Activated CD4-positive, alpha-beta T cell treated with anti-CD3 and anti-CD28 coated beads, Interleukin-2, amount 50 U/mL, for 24 hours (primary cell): ENCODE data around the gene GDI1.
A peak's percentile ranks its signal among the peaks of the same experiment; 100 is the strongest.

ENCODE experiments used
- DNase-seq, 2 donors: peaks; one replicate each; pipeline ENCODE4 v3.0.0-alpha.2; 2020; ENCODE audit warnings: low read depth in 1 of 2, low spot score in 1 of 2

The GDI1 gene

DNA sequence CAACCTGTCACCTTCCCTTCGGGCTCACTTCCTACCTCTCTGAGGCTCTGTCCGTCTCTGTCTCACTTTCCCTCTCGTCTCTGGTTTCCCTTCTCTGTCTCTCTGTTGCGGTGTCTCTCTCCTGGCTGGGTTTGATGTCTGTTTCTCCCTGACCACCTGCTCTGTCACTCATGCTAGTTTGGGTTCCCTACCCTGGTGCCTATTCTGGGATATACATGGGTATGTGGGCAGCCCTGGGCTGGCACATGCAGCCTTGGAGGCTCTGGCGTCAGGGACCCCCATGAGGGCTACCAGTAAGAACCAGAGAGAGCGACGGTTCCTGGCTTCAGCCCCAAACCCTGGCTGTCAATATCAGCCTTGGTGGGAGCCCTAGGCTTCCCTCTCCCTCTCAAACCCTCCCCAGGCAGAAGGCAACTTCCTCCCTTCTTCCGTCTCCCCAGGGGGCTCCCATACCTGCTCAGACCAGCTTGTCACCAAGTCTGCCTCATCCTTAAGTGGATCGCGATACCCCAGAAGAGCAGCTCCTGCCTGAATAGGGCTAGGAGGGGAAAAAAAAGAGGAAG is 28.2 kb upstream of the GDI1 start:
- no peak for DNase-seq

DNA sequence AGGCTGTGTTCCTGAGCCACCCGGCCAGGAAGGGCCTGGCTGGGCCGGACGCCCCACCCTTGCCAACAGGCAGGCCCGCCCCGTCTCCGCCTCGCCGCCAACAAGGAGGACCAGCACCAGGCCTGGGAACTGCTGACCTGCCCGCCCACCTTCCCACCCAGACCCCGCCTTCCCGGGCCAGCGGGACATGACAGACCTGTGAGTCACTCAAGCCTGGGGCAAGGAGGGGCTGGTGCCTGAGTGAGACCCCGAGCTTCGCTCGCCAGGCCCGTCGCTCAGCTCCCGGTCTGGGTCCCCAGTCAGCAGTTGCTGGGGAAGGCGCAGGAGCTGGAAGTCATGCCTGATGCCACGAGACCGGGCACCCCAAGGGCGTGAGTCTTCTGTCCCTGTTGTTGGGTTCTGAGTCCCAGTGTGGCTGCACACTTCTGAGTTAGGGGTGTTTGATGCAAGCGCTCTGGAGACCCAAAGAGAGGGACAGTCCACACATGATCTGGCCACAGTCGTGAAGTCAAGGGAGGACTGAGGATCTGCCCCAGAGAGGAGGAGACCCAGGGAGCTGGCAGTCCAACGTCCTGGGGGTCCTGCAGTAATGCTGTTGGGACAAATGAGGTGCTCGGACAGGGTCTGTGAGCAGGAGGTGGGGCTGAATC is 27.6 kb upstream of the GDI1 start, which contains the start of gene DNASE1L1:
Gene DNASE1L1 (minus strand): TSS at position 33 of the 650 bp plus-strand sequence. CDS start 3,686 bp downstream, outside the sequence.
- DNase-seq, result no peak

DNA sequence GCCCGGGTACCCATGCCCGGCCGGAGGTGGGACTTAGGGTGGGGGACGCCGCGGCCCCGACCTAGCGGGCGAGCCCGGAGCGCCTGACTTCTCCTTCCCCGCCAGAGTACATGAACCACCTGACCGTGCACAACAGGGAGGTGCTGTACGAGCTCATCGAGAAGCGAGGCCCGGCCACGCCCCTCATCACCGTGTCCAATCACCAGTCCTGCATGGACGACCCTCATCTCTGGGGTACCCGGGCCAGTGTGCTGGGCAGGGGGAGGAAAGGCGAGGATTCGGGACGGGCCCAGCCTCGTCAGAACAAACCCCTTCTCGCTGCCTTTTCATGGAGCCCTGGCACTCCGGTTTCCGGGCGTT is 25.0 kb upstream of the GDI1 start:
- peak in 1 of 2 donors; percentile 51 for DNase-seq

DNA sequence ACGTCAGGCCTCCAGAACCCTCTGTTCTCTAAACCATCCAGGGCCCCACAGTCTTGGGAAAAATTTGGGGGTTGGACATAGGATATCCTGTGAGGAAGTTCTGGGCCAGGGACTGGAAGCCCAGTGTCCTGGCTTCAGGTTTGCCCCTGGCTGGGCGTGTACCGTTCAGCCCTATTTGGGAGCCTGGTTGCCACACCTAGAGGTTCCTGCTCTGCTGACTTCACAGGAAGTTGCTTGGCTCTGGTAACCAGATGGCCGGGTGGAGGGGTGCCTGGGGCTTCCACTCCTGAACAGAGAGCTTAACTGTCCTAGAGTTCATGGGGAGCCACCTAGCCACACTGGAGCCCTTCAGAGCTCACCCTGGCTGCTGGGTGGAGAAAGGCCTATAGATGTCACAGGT is 24.5 kb upstream of the GDI1 start:
- DNase-seq, result no peak

DNA sequence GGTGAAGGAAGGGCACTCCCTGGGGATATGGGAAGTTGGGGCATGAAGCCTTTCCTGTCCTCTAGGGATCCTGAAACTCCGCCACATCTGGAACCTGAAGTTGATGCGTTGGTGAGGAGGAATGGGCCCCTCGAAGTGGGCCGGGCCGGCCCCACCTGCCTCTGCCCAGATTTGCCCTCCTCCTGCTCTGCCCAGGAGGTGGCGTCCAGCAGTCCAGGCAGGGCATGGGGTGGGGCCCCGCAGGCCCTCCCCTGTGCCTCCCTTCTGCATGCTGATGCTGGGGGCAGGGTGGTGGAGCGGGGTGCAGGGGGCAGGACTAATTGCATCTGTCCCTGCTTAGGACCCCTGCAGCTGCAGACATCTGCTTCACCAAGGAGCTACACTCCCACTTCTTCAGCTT is 23.8 kb upstream of the GDI1 start:
- no peak for DNase-seq

DNA sequence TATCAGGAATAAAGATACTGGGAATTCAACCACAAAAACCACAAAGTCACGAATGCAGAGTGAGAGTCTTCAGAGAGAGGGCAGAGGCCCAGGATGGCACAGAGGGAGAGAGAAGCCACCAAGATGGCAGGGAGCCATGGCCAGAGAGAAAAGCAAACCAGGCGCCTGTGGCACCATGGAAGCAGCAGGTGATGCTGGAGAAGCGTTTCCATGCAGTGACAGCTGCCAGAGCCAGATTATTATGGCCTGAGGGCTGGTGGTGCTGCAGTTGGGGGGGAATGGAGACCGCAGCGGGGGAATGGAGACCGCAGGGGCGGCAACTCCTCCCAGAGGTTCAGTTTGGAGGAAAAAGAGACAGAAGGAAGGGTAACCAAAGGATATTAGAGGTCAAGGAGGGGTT is 19.8 kb upstream of the GDI1 start:
- DNase-seq, result no peak

DNA sequence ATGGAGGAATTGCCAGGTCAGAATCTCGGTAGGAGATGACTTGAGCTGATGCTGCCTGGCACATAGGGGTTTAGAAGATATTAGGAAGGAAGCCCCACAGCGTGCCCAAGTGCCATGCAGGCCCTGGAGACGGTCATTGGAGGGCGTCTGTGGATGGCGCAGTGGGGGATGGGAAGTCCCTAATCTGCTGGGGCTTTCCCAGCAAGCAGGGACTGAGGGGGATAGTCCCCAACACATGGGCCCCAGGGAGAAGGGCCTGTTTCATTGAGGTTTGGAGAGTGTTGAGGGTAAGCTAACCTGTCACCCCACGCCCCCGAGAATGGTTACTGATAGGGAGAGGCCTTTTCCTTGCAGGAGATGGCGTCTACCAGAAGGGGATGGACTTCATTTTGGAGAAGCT is 17.8 kb upstream of the GDI1 start:
- no peak for DNase-seq

DNA sequence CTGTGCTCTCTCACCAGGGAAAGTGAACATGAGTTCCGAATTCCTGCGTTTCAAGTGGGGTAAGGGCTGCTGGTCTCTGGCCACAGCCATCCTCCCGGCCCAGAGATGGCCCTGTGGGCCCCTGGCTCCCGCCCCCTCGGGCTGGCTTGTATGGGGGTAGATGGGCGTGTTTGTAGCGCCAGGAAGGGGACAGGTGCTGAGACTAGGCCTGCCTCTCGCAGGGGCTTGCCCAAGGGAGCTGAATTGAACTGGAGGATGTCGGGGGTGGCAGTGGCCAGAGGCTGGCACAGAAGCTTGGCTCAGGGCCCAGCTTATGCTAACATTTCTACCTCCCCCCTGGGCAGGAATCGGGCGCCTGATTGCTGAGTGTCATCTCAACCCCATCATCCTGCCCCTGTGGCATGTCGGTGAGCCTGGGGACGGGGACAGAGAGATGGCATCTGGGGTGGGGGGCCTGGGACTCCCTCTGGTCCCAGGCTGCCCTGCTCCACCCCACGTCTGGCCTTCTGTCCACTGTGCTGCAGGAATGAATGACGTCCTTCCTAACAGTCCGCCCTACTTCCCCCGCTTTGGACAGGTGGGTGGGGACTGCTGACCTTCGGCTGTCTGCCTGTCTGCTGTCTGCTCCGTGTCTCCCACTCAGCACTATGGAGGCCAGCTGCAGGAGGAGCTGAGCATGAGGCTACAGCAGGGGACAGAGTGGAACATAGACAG is 17.1 kb upstream of the GDI1 start:
- no peak for DNase-seq

DNA sequence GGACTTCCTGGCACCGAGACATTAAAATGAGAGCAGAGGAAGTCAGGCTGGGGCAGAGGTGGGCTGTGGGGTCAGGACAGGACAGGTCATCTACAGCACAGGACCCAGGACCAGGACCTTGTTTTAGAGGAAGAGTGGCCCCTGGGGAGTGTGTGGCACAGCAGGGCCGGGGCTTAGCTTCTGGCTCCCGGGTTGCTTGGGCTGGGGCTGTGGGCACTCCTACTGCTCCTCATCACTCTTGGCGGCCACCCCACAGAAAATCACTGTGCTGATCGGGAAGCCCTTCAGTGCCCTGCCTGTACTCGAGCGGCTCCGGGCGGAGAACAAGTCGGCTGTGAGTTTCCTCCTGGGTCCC is 16.6 kb upstream of the GDI1 start:
- no peak for DNase-seq

DNA sequence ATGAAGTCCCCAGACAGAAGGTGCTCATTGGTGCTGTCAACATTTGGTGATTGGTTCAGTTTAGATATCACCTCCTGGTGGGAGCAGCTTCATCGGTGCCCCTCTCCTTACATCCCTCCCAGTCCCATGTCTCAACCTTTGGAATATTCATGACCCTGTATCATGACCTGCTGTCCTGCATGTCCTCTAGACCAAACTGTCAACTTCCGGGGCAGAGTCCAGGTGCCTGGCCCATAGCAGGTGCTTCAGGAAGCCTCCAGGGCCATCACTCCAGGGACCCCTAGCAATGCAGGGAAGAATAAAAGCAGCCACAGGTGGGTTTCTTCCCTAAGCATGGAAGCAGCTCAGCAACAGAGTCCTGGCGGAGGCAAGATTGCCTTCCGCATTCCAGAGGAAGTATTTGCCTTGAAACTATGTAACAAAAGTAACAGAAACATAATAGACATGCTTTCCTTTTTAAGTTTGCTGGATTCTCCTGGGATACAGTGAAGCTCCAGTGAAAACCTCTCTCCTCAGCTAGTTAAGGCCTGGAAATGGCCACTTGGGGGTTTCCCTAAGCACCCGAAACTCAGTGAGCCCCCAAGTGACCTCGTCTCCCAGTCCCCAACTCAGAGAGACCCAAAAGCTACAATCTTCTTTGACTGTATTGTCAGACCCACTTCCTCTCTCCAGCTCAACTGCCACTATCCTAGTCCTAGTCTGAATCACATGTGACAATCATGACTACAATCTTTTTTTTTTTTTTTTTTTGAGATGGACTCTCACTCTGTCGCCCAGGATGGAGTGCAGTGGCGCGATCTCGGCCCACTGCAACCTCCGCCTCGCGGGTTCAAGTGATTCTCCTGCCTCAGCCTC is 9.8 kb upstream of the GDI1 start:
- no peak for DNase-seq

DNA sequence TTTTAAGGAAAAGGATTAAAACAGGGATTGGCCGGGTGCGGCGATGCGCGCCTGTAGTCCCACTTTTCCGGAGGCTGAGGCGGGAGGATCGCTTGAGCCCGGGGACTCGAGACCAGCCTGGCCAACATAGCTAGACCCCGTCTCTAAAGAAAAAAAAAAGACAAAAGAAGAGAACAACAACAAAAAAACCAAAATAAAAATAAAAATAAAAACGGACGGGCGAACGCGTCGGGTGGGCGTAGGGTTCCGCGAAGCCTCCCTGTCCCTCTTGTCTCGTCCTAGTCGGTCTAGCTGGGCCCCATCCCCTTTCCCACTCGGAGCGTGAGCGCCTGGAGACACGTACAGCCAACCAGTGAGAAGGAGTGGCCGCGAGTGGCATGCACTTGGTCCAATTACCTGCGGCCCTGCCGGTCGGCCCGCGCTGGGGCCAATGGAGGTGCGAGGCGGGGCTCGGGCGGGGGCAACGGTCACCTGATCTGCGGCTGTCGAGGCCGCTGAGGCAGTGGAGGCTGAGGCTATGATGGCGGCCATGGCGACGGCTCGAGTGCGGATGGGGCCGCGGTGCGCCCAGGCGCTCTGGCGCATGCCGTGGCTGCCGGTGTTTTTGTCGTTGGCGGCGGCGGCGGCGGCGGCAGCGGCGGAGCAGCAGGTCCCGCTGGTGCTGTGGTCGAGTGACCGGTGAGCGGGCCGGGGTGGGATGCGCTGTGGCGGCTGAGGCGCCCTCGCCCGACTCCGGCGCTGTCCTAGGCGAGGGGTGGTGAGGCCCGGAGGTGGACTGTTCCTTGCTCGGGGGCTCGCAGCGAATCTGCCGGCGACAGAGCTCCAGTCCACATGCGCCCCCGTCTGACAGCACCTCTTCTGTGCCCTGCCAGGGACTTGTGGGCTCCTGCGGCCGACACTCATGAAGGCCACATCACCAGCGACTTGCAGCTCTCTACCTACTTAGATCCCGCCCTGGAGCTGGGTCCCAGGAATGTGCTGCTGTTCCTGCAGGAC is 8.5 kb upstream of the GDI1 start, which contains the start of gene ATP6AP1:
Gene ATP6AP1 (plus strand): TSS at position 502 of the 996 bp plus-strand sequence. CDS start 16 bp downstream, at position 518.
- peak; percentile 62 to 80 for DNase-seq

DNA sequence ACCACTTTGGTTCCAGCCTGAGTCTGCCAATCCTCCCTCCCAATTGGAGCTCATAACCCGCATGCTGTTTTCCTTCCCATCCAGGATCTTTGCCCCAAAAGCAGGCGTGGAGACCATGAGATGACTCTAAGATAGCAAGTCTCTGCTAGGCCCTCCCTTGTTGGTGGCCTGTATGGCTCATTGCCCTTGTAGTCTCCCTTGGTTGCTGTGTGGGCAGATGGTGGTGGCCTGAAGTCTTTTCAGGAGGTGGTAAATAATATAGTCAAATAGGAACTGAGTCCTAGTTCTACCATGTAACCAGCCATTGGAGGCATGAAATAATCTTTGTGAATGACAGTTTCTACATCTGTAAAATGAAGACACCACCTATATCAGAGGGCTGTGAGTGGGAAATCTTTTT is 7.2 kb upstream of the GDI1 start:
- no peak for DNase-seq

DNA sequence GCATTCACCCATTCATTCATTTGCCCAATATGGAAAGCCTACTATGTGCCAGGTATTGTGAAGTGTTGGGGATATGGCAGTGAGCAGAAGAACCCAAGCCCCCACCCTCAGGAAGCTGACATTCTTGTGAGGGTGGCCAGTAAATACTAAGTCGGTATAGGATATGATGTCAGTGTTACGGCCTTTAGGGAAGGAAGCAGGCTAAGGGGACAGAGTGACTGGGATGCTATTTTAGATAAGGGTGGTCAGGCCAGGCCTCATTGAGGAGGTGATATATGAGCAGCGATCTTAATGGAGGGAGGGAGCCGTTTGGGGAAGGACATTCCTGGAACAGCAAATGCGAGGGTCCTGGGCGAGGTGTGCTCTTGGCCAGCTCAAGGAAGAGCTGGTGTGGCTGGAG is 6.5 kb upstream of the GDI1 start:
- DNase-seq, result no peak

DNA sequence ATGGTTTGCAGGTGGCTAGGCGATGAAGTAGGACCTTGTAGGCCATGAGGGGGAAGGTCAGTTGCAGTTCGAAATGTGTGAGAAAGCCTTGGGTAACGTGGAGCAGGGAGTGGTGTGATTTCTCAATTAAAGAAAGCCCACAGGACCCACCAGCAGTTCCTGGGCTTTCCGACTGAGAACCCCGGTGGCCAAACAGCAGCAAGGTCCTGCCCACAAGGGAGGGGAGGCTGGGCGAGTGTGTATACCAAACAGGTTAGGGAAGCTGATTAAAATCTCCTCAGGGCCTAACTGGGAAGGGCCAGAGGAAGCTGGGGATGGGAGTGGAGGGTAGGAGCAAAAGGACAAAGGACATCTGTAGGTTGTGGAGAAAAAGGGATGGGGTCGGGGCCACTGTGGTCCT is 6.0 kb upstream of the GDI1 start:
- DNase-seq, result no peak

DNA sequence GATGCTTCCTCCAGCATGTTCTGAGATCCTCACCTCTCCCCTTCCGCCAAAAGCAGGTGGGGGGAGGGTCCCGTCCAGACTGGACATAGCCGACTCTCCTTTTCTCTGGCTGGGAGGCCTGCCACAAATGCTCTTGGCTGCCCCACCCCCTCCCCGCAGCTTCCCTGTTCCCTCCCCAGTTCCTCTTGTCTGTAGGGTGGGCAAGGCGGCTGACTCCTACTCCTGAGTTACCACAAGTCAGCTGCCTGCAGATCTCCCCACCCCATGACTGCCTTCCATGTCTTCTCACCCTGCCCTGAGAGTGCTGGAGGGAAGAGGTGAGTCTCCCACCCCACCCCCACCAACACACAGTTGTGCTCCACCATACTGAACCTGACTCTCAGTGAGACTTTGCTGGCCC is 5.6 kb upstream of the GDI1 start:
- no peak for DNase-seq

DNA sequence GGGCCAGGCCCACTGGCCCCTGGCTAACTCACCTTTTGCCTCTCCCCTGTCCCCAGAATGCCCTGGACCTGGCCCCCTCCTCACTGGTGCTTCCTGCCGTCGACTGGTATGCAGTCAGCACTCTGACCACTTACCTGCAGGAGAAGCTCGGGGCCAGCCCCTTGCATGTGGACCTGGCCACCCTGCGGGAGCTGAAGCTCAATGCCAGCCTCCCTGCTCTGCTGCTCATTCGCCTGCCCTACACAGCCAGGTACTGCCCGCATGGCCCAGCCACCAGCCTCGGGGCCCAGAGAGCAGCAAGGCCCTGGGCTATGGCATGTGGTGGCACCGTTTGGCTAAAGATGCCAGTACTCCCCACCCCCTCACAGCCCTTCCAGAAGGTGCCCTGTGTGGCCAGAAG is 4.7 kb upstream of the GDI1 start:
- no peak for DNase-seq

DNA sequence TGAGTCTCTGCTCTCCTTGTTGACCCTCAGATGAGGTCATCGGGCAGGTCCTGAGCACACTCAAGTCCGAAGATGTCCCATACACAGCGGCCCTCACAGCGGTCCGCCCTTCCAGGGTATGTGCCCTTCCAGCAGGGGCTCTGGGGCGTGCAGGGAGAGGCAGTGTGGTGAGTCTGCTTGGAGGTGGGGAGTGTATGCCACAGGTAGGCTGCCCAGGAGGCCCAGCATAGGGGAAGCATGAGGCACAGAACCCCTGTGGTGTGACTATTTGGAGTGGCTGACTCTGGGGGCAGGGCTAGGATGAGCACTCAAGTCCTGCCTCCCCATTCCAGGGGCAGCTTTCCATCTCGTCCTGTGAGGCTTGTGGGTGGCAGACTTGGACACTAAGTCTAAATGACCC is 3.3 kb upstream of the GDI1 start:
- no peak for DNase-seq

DNA sequence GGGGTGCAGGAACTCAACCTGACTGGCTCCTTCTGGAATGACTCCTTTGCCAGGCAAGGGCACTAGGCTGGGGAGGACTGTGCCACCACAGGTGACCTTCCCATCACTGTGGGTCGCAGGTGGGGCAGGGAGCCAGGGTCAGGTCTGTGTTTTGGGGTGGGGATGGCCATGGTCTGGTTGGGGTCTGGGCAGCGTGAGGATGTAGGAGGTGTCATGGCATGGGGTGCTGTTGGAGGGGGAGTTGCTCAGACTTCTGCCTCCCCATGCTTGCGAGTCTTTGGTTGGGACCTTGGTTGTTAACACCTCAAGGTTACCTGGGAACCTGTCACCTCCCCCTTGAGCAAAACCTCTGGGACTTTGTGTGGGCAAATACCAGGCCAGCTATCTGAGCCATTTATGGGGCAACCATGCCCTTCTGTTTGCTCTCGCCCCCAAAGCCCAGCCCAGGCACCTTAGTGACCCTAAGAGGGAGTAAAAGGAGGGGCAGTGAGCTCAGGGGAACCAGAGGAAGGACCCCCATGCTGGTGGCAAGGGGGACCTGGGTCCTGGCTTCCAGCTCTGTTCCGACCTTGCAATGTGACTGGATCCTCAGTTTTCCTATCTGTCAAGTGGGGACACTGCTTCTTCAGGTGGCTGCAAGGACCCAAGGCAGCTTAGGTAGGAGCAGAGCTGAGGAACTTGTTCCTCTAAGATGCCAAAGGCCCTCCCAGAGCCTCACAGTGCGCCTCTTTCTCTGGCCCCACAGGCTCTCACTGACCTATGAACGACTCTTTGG is 2.4 kb upstream of the GDI1 start:
- DNase-seq, result no peak

DNA sequence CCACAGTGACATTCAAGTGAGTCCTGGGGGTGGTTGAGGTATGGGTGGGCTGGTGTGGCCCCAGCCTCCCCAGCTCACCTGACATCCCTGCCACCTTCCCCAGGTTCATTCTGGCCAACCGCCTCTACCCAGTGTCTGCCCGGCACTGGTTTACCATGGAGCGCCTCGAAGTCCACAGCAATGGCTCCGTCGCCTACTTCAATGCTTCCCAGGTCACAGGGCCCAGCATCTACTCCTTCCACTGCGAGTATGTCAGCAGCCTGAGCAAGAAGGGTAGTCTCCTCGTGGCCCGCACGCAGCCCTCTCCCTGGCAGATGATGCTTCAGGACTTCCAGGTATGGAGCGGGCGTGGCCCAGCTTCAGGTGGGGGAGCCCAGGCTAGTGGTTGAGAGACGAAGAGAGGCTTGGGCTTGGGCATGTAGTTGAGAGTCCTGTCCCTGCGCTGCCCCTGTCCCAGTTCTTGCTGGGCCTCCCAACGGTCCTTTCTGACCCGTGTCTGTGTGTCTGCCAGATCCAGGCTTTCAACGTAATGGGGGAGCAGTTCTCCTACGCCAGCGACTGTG is 1.7 kb upstream of the GDI1 start:
- DNase-seq, result no peak
